Melanocyte of skin (primary cell): ENCODE data around the gene PRR23A. TPM values are rescaled to one million over a fixed set of nuclear protein-coding genes. Genes with fewer than 3 reads are reported as not detected.

Experiments
- total RNA-seq, 2 donors: library from RNA; depleted of rRNA; stranded (reverse); fragments of >200 nt; gene quantifications; 2 replicates each; pipeline ENCODE4 v1.2.3, GENCODE V29; 2012

The PRR23A gene
- total RNA-seq: not detected

GRCh38 chr3:139006051-139006716 lies at the start of gene PRR23A:
Gene PRR23A, minus strand, starts transcription at chr3:139006268. Its CDS starts 0 bp downstream, at chr3:139006268.

GRCh38 chr3:139044366-139045210 lies 38.5 kb upstream of the PRR23A start, which contains the start of gene PRR23C:
Gene PRR23C, minus strand, starts transcription at chr3:139044892. Its CDS starts 272 bp downstream, at chr3:139044620.

GRCh38 chr3:139020868-139021234 lies 14.8 kb upstream of the PRR23A start, which contains the start of gene PRR23B:
Gene PRR23B, minus strand, starts transcription at chr3:139020926. Its CDS starts 265 bp downstream, at chr3:139020661.

Other genes with a start within 250 kb of the PRR23A start
- gene PIK3CB, start 171.3 kb downstream of the PRR23A start, total RNA-seq: 10 to 100 TPM; 26.5 to 39.0 TPM
- gene FOXL2, start 59.1 kb downstream of the PRR23A start, total RNA-seq: under 1 TPM in 1 of 2 donors, not detected in 1; under 0.01 TPM
- gene FOXL2NB, start 59.1 kb downstream of the PRR23A start, total RNA-seq: under 1 TPM in 1 of 2 donors, not detected in 1; under 0.01 TPM
- gene PRR23B, start 14.7 kb upstream of the PRR23A start, total RNA-seq: not detected
- gene PRR23C, start 38.6 kb upstream of the PRR23A start, total RNA-seq: not detected